CD4-positive, alpha-beta T cell (primary cell): ENCODE data around the gene FBXL17. TPM values are rescaled to one million over a fixed set of nuclear protein-coding genes. Genes with fewer than 3 reads are reported as not detected.

Source experiments
- ATAC-seq: fragments of 200-7000 bp; cut with Tn5 transposase; one replicate; pipeline ENCODE4 v1.10.0; 2022; ENCODE audit warnings: mild to moderate bottlenecking; ENCODE audit not compliant: poor library complexity
- CTCF ChIA-PET: fragments of 350-600 bp; sonication (Branson Sonifier 250); formaldehyde crosslinking; loops from one replicate; lab custom pipeline; 2021; ENCODE audit warnings: antibody characterized with exemption, inconsistent platforms; lab: Charles Lee
- POLR2A ChIA-PET: fragments of 350-600 bp; sonication (Branson Sonifier 250); formaldehyde crosslinking; loops from one replicate; lab custom pipeline; 2021; ENCODE audit warnings: antibody characterized with exemption, inconsistent platforms; lab: Charles Lee
- DNase-seq, 14 experiments: peaks; one replicate each; pipeline ENCODE4 v3.0.0-alpha.2; 2013 to 2020; ENCODE audit warnings: mixed read lengths in 2 of 14
- H3K27ac ChIP-seq, 2 donors: one replicate each; pipeline versions ENCODE4 v1.5.1 to v1.7.0; 2013; ENCODE audit warnings: low read length in 2 of 2, low read depth in 1 of 2, mild to moderate bottlenecking in 1 of 2
- H3K27me3 ChIP-seq, 2 experiments: 1 replicate in 1 of 2; 2 replicates in 1 of 2; pipeline versions ENCODE4 v1.6.1 to v1.7.0; 2013; ENCODE audit warnings: low read length in 2 of 2, control low read depth in 1 of 2, mild to moderate bottlenecking in 1 of 2, moderate library complexity in 1 of 2; ENCODE audit not compliant: insufficient read depth in 2 of 2, control insufficient read depth in 1 of 2
- H3K36me3 ChIP-seq: one replicate; pipeline ENCODE4 v1.6.1; 2013; ENCODE audit warnings: low read length, control low read depth; ENCODE audit not compliant: insufficient read depth
- H3K4me1 ChIP-seq: one replicate; pipeline ENCODE4 v1.6.1; 2013; ENCODE audit warnings: low read length, control low read depth; ENCODE audit not compliant: insufficient read depth
- H3K4me3 ChIP-seq: one replicate; pipeline ENCODE4 v1.5.1; 2013; ENCODE audit warnings: mild to moderate bottlenecking, low read length, moderate library complexity
- H3K9me3 ChIP-seq, 2 experiments: 1 replicate in 1 of 2; 2 replicates in 1 of 2; pipeline versions ENCODE4 v1.6.1 to v1.7.0; 2013; ENCODE audit warnings: low read length in 2 of 2, mild to moderate bottlenecking in 2 of 2, control low read depth in 1 of 2, moderate library complexity in 1 of 2; ENCODE audit not compliant: control insufficient read depth in 1 of 2, insufficient read depth in 1 of 2
- H3K27ac Mint-ChIP-seq: one replicate; pipeline ENCODE4 v1.8.0; 2020; ENCODE audit warnings: mixed read lengths
- H3K27me3 Mint-ChIP-seq: one replicate; pipeline ENCODE4 v1.8.0; 2021; ENCODE audit warnings: mixed read lengths
- H3K36me3 Mint-ChIP-seq: one replicate; pipeline ENCODE4 v1.8.0; 2021; ENCODE audit warnings: low read depth, mixed read lengths
- H3K4me1 Mint-ChIP-seq: one replicate; pipeline ENCODE4 v1.8.0; 2021; ENCODE audit warnings: low read depth, mixed read lengths
- H3K4me3 Mint-ChIP-seq: one replicate; pipeline ENCODE4 v1.8.0; 2020; ENCODE audit warnings: mild to moderate bottlenecking, mixed read lengths
- H3K9me3 Mint-ChIP-seq: one replicate; pipeline ENCODE4 v1.8.0; 2020; ENCODE audit warnings: mixed read lengths
- CTCF ChIP-seq: fragments of 200-600 bp; IDR thresholded peaks from one replicate; pipeline ENCODE4 v1.8.0; 2022; ENCODE audit warnings: antibody characterized with exemption, mild to moderate bottlenecking
- intact Hi-C, 2 experiments: fragments of 100-400 bp; cut with DNase I in 1 of 2; cut with micrococcal nuclease in 1 of 2; formaldehyde crosslinking; loops; one replicate each; pipeline versions ENCODE4 v1.15.1 to v1.9.0; 2023 to 2025; cut with DNase I, micrococcal nuclease
- total RNA-seq, 174 experiments: library from RNA in 2 of 174; stranded (reverse) in 2 of 174; gene quantifications; one replicate each; pipeline ENCODE4 v1.2.3 and lab custom pipeline; 2021 to 2026

Gene FBXL17
- total RNA-seq, 2 experiments from 2014 or later = 17.9 to 21.1 TPM

- Histone ChIP-seq H3K4me3 (no peak overlapping the region), H3K36me3 (no peaks in the 10 kb centered on the region), H3K27me3 (no peaks in the 10 kb centered on the region), H3K4me1 (no peaks in the 10 kb centered on the region), H3K9me3 (no peaks in the 10 kb centered on the region), H3K27ac (no peak overlapping the region)
- CTCF ChIA-PET = no interaction called here
- Mint-ChIP-seq H3K4me1 (no peaks in the 10 kb centered on the region), H3K4me3 (no peak overlapping the region), H3K27me3 (no peaks in the 10 kb centered on the region), H3K9me3 (no peaks in the 10 kb centered on the region), H3K36me3 (no peaks in the 10 kb centered on the region), H3K27ac (no peak overlapping the region)
- DNase-seq (no peak), ATAC-seq (no peak)
- intact Hi-C loops = no loop called here
- no peak for TF ChIP-seq CTCF
- POLR2A ChIA-PET = no interaction called here
These were observed 528.2 kb downstream of the FBXL17 start for GRCh38 chr5:107853696-107854095.

GRCh38 chr5:107853031-107853430 is 528.9 kb downstream of the FBXL17 start:
- H3K9me3 ChIP-seq = no peaks in the 10 kb centered on the region
- no peak overlapping the region for H3K27ac Mint-ChIP-seq
- H3K4me3 Mint-ChIP-seq = no peak overlapping the region

GRCh38 chr5:107849118-107849517 is 532.8 kb downstream of the FBXL17 start:
- H3K4me3 ChIP-seq = no peak overlapping the region
- no peaks in the 10 kb centered on the region for H3K4me1 ChIP-seq
- intact Hi-C loops = no loop called here
- no peaks in the 10 kb centered on the region for H3K9me3 ChIP-seq
- ChIA-PET CTCF (interaction anchor here (0.5 kb wide), 1 partner anchor 1796 kb away, joined by 3 read pairs; no protein-coding TSS in a partner anchor), POLR2A (no interaction called here)
- H3K27me3 Mint-ChIP-seq = no peaks in the 10 kb centered on the region
- DNase-seq (no peak), ATAC-seq (no peak)
- no peak for TF ChIP-seq CTCF
- H3K4me1 Mint-ChIP-seq = no peaks in the 10 kb centered on the region
- H3K27me3 ChIP-seq = no peaks in the 10 kb centered on the region
- H3K27ac Mint-ChIP-seq = no peak overlapping the region
- H3K27ac ChIP-seq = no peak overlapping the region
- H3K4me3 Mint-ChIP-seq = no peak overlapping the region
- no peaks in the 10 kb centered on the region for H3K36me3 ChIP-seq
- no peaks in the 10 kb centered on the region for H3K36me3 Mint-ChIP-seq
- no peaks in the 10 kb centered on the region for H3K9me3 Mint-ChIP-seq

More at GRCh38 chr5:107853031-107853430, 528.9 kb downstream of the FBXL17 start:
- Mint-ChIP-seq H3K27me3 (no peaks in the 10 kb centered on the region), H3K4me1 (no peaks in the 10 kb centered on the region), H3K9me3 (no peaks in the 10 kb centered on the region), H3K36me3 (no peaks in the 10 kb centered on the region)
- ChIA-PET CTCF (no interaction called here), POLR2A (no interaction called here)
- Histone ChIP-seq H3K4me3 (no peak overlapping the region), H3K4me1 (no peaks in the 10 kb centered on the region), H3K36me3 (no peaks in the 10 kb centered on the region), H3K27ac (no peak overlapping the region), H3K27me3 (no peaks in the 10 kb centered on the region)
- intact Hi-C loops = no loop called here
- DNase-seq (no peak), ATAC-seq (no peak)
- TF ChIP-seq CTCF = no peak
